Measurements from ENCODE around the gene INTS7.

- TF ChIP-seq RAD21 (IDR thresholded peaks at IDR 0.05) (no peak), MAX (IDR thresholded peaks at IDR 0.05) (no peak), RXRA (IDR thresholded peaks at IDR 0.05) (no peak), CTCF (IDR thresholded peaks at IDR 0.05; ENCODE audit: low read depth, low read length, missing input control) (no peak), REST (IDR thresholded peaks at IDR 0.05) (no peak), GABPA (IDR thresholded peaks at IDR 0.05 in 1 of 2, conservative IDR thresholded peaks at IDR 0.05 in 1 of 2) (no peak), YY1 (IDR thresholded peaks at IDR 0.05) (no peak), JUND (IDR thresholded peaks at IDR 0.05) (no peak)
Observed at GRCh38 chr1:211959221-211959620, 76.1 kb downstream of the INTS7 start.
